Measurements from ENCODE around the gene CARHSP1.

Gene CARHSP1

GRCh38 chr16:8861563-8862308 lies 7.1 kb downstream of the CARHSP1 start:
- Histone ChIP-seq H3K4me3 (ENCODE audit: low read length in 2 of 2) (no peak overlapping the region), H3K36me3 (ENCODE audit: control insufficient read depth in 2 of 2, insufficient read depth in 2 of 2, low read length in 2 of 2) (peaks cover 2 to 4% of the 10 kb centered on the region in 2 donors), H3K27me3 (ENCODE audit: control insufficient read depth in 1 of 2, insufficient read depth in 2 of 2, low read length in 2 of 2) (peaks cover 2 to 5% of the 10 kb centered on the region in 2 donors), H3K4me1 (ENCODE audit: control insufficient read depth, insufficient read depth, low read length) (peaks cover 41% of the 10 kb centered on the region), H3K9ac (ENCODE audit: low read length in 2 of 2) (no peak overlapping the region), H3K27ac (ENCODE audit: low read length) (peak overlapping the region; percentile 24), H3K9me3 (ENCODE audit: control insufficient read depth in 2 of 2, low read length in 2 of 2) (no peaks in the 10 kb centered on the region)

- Histone ChIP-seq H3K27ac (ENCODE audit: low read length) (no peak overlapping the region), H3K4me1 (ENCODE audit: control insufficient read depth, insufficient read depth, low read length) (peaks cover 31% of the 10 kb centered on the region), H3K9me3 (ENCODE audit: control insufficient read depth in 2 of 2, low read length in 2 of 2) (no peaks in the 10 kb centered on the region), H3K4me3 (ENCODE audit: low read length in 2 of 2) (no peak overlapping the region), H3K36me3 (ENCODE audit: control insufficient read depth in 2 of 2, insufficient read depth in 2 of 2, low read length in 2 of 2) (peaks cover 6 to 7% of the 10 kb centered on the region in 2 donors), H3K27me3 (ENCODE audit: control insufficient read depth in 1 of 2, insufficient read depth in 2 of 2, low read length in 2 of 2) (no peaks in the 10 kb centered on the region), H3K9ac (ENCODE audit: low read length in 2 of 2) (peak overlapping the region in 1 of 2 donors; percentile 22)
These were observed 8.6 kb downstream of the CARHSP1 start for GRCh38 chr16:8859913-8860881.

GRCh38 chr16:8858994-8859912 lies 9.6 kb downstream of the CARHSP1 start:
- Histone ChIP-seq H3K9ac (ENCODE audit: low read length in 2 of 2) (no peak overlapping the region), H3K36me3 (ENCODE audit: control insufficient read depth in 2 of 2, insufficient read depth in 2 of 2, low read length in 2 of 2) (peaks cover 7 to 8% of the 10 kb centered on the region in 2 donors), H3K27me3 (ENCODE audit: control insufficient read depth in 1 of 2, insufficient read depth in 2 of 2, low read length in 2 of 2) (no peaks in the 10 kb centered on the region), H3K4me1 (ENCODE audit: control insufficient read depth, insufficient read depth, low read length) (peaks cover 22% of the 10 kb centered on the region), H3K27ac (ENCODE audit: low read length) (no peak overlapping the region), H3K9me3 (ENCODE audit: control insufficient read depth in 2 of 2, low read length in 2 of 2) (no peaks in the 10 kb centered on the region), H3K4me3 (ENCODE audit: low read length in 2 of 2) (no peak overlapping the region)

- no peak overlapping the region for H3K9ac ChIP-seq (ENCODE audit: low read length in 2 of 2)
- peaks cover 7 to 8% of the 10 kb centered on the region in 2 donors for H3K36me3 ChIP-seq (ENCODE audit: control insufficient read depth in 2 of 2, insufficient read depth in 2 of 2, low read length in 2 of 2)
- no peaks in the 10 kb centered on the region for H3K9me3 ChIP-seq (ENCODE audit: control insufficient read depth in 2 of 2, low read length in 2 of 2)
- no peak overlapping the region for H3K4me3 ChIP-seq (ENCODE audit: low read length in 2 of 2)
- H3K27ac ChIP-seq (ENCODE audit: low read length) = no peak overlapping the region
- H3K27me3 ChIP-seq (ENCODE audit: control insufficient read depth in 1 of 2, insufficient read depth in 2 of 2, low read length in 2 of 2) = no peaks in the 10 kb centered on the region
- peaks cover 8% of the 10 kb centered on the region for H3K4me1 ChIP-seq (ENCODE audit: control insufficient read depth, insufficient read depth, low read length)
These were observed 12.8 kb downstream of the CARHSP1 start for GRCh38 chr16:8855972-8856371.

- Histone ChIP-seq H3K27ac (ENCODE audit: low read length) (no peak overlapping the region), H3K4me1 (ENCODE audit: control insufficient read depth, insufficient read depth, low read length) (peaks cover 6% of the 10 kb centered on the region), H3K27me3 (ENCODE audit: control insufficient read depth in 1 of 2, insufficient read depth in 2 of 2, low read length in 2 of 2) (no peaks in the 10 kb centered on the region), H3K9ac (ENCODE audit: low read length in 2 of 2) (no peak overlapping the region), H3K4me3 (ENCODE audit: low read length in 2 of 2) (no peak overlapping the region), H3K9me3 (ENCODE audit: control insufficient read depth in 2 of 2, low read length in 2 of 2) (no peaks in the 10 kb centered on the region), H3K36me3 (ENCODE audit: control insufficient read depth in 2 of 2, insufficient read depth in 2 of 2, low read length in 2 of 2) (peaks cover 8 to 9% of the 10 kb centered on the region in 2 donors)
These were observed 13.6 kb downstream of the CARHSP1 start for GRCh38 chr16:8855051-8855786.

- Histone ChIP-seq H3K9me3 (ENCODE audit: control insufficient read depth in 2 of 2, low read length in 2 of 2) (no peaks in the 10 kb centered on the region), H3K27ac (ENCODE audit: low read length) (no peak overlapping the region), H3K27me3 (ENCODE audit: control insufficient read depth in 1 of 2, insufficient read depth in 2 of 2, low read length in 2 of 2) (no peaks in the 10 kb centered on the region), H3K4me3 (ENCODE audit: low read length in 2 of 2) (no peak overlapping the region), H3K36me3 (ENCODE audit: control insufficient read depth in 2 of 2, insufficient read depth in 2 of 2, low read length in 2 of 2) (peaks cover 8 to 15% of the 10 kb centered on the region in 2 donors), H3K4me1 (ENCODE audit: control insufficient read depth, insufficient read depth, low read length) (peaks cover 5% of the 10 kb centered on the region), H3K9ac (ENCODE audit: low read length in 2 of 2) (no peak overlapping the region)
These were observed 14.4 kb downstream of the CARHSP1 start for GRCh38 chr16:8854298-8854948.

- Histone ChIP-seq H3K4me1 (ENCODE audit: control insufficient read depth, insufficient read depth, low read length) (peaks cover 5% of the 10 kb centered on the region), H3K27me3 (ENCODE audit: control insufficient read depth in 1 of 2, insufficient read depth in 2 of 2, low read length in 2 of 2) (no peaks in the 10 kb centered on the region), H3K9ac (ENCODE audit: low read length in 2 of 2) (no peak overlapping the region), H3K27ac (ENCODE audit: low read length) (no peak overlapping the region), H3K4me3 (ENCODE audit: low read length in 2 of 2) (no peak overlapping the region), H3K9me3 (ENCODE audit: control insufficient read depth in 2 of 2, low read length in 2 of 2) (no peaks in the 10 kb centered on the region), H3K36me3 (ENCODE audit: control insufficient read depth in 2 of 2, insufficient read depth in 2 of 2, low read length in 2 of 2) (peaks cover 7 to 21% of the 10 kb centered on the region in 2 donors)
These were observed 15.2 kb downstream of the CARHSP1 start for GRCh38 chr16:8853611-8854010.

- no peak overlapping the region for H3K4me3 ChIP-seq (ENCODE audit: low read length in 2 of 2)
- H3K4me1 ChIP-seq (ENCODE audit: control insufficient read depth, insufficient read depth, low read length) = peaks cover 5% of the 10 kb centered on the region
- no peaks in the 10 kb centered on the region for H3K9me3 ChIP-seq (ENCODE audit: control insufficient read depth in 2 of 2, low read length in 2 of 2)
- H3K27ac ChIP-seq (ENCODE audit: low read length) = no peak overlapping the region
- H3K27me3 ChIP-seq (ENCODE audit: control insufficient read depth in 1 of 2, insufficient read depth in 2 of 2, low read length in 2 of 2) = no peaks in the 10 kb centered on the region
- no peak overlapping the region for H3K9ac ChIP-seq (ENCODE audit: low read length in 2 of 2)
- peaks cover 5 to 22% of the 10 kb centered on the region in 2 donors for H3K36me3 ChIP-seq (ENCODE audit: control insufficient read depth in 2 of 2, insufficient read depth in 2 of 2, low read length in 2 of 2)
These were observed 15.7 kb downstream of the CARHSP1 start for GRCh38 chr16:8853150-8853549.

- no peak overlapping the region for H3K27ac ChIP-seq (ENCODE audit: low read length)
- H3K9ac ChIP-seq (ENCODE audit: low read length in 2 of 2) = no peak overlapping the region
- peaks cover 5% of the 10 kb centered on the region for H3K4me1 ChIP-seq (ENCODE audit: control insufficient read depth, insufficient read depth, low read length)
- no peaks in the 10 kb centered on the region for H3K27me3 ChIP-seq (ENCODE audit: control insufficient read depth in 1 of 2, insufficient read depth in 2 of 2, low read length in 2 of 2)
- H3K9me3 ChIP-seq (ENCODE audit: control insufficient read depth in 2 of 2, low read length in 2 of 2) = no peaks in the 10 kb centered on the region
- no peak overlapping the region for H3K4me3 ChIP-seq (ENCODE audit: low read length in 2 of 2)
- peaks cover 5 to 24% of the 10 kb centered on the region in 2 donors for H3K36me3 ChIP-seq (ENCODE audit: control insufficient read depth in 2 of 2, insufficient read depth in 2 of 2, low read length in 2 of 2)
These were observed 16.3 kb downstream of the CARHSP1 start for GRCh38 chr16:8852534-8852933.

All from stomach smooth muscle (tissue), 2 donors.